HepG2 (cell line): ENCODE data around the gene DCT. TPM values are rescaled to one million over a fixed set of nuclear protein-coding genes. Genes with fewer than 3 reads are reported as not detected.

Experiments
- CEBPB ChIP-seq: IDR thresholded peaks from 2 replicates; pipeline ENCODE4 v1.6.1; 2011; ENCODE audit warnings: low read depth, low read length, improper control_type of control experiment, borderline replicate concordance
- FOXC1 ChIP-seq: sonication (generic); formaldehyde crosslinking; IDR thresholded peaks from 2 replicates; pipeline ENCODE4 v1.8.0; 2022; ENCODE audit warnings: mild to moderate bottlenecking, missing genetic modification reagents, borderline replicate concordance
- GLI4 ChIP-seq: sonication (generic); formaldehyde crosslinking; IDR thresholded peaks from 2 replicates; pipeline ENCODE4 v1.5.1; 2020; ENCODE audit warnings: missing genetic modification reagents, mild to moderate bottlenecking, moderate library complexity, borderline replicate concordance
- NFE2L2 ChIP-seq: fragments of 150-350 bp; IDR thresholded peaks from 2 replicates; pipeline ENCODE4 v1.6.1; 2014; ENCODE audit warnings: low read length
- NONO ChIP-seq, 2 experiments: fragments of 450-650 bp in 1 of 2; sonication (generic) in 1 of 2; formaldehyde crosslinking in 1 of 2; IDR thresholded peaks in 1 of 2; conservative IDR thresholded peaks in 1 of 2; 2 replicates each; pipeline versions ENCODE4 v1.6.1 to v1.8.0; 2017 to 2022; ENCODE audit warnings: mild to moderate bottlenecking in 1 of 2, missing genetic modification reagents in 1 of 2, moderate library complexity in 1 of 2
- NR2F2 ChIP-seq: IDR thresholded peaks from 2 replicates; pipeline ENCODE4 v1.6.1; 2012; ENCODE audit warnings: low read depth, inconsistent platforms, borderline replicate concordance
- ZNF121 ChIP-seq: sonication (generic); formaldehyde crosslinking; IDR thresholded peaks from 2 replicates; pipeline ENCODE4 v1.5.0; 2020; ENCODE audit warnings: mild to moderate bottlenecking, missing genetic modification reagents
- ZNF674 ChIP-seq: sonication (generic); formaldehyde crosslinking; IDR thresholded peaks from 2 replicates; pipeline ENCODE4 v1.5.0; 2020; ENCODE audit warnings: low read depth, mild to moderate bottlenecking, missing genetic modification reagents
- ZNF7 ChIP-seq: IDR thresholded peaks from 2 replicates; pipeline ENCODE4 v1.6.1; 2016; ENCODE audit warnings: missing biosample characterization, missing genetic modification reagents
- ZNF841 ChIP-seq: sonication (generic); formaldehyde crosslinking; IDR thresholded peaks from 2 replicates; pipeline ENCODE4 v1.8.1; 2023; ENCODE audit warnings: missing genetic modification reagents, borderline replicate concordance
- polyA plus RNA-seq, 8 experiments: library from polyadenylated mRNA; depleted of rRNA in 3 of 8; stranded (reverse) in 7 of 8; unstranded in 1 of 8; fragments of >200 nt; fragmentation: Illumina TruSeq in 4 of 8; extraction: Trizol in 4 of 8; gene quantifications; 2 replicates each; pipeline versions ENCODE4 v1.2.1 to v1.2.3, GENCODE V29; 2011 to 2016; ENCODE audit warnings: low read depth in 4 of 8, missing spikeins in 1 of 8, mixed read lengths in 1 of 8; ENCODE audit not compliant: insufficient read depth in 1 of 8
- total RNA-seq, 5 experiments: library from RNA; depleted of rRNA; stranded (reverse); fragments of >200 nt; fragmentation: Illumina TruSeq; extraction: Trizol; gene quantifications; 2 replicates each; pipeline ENCODE4 v1.2.3, GENCODE V29; 2016; ENCODE audit warnings: low read depth in 1 of 5
- TF ChIP-seq, protein P1 (sequence below): sonication (generic); formaldehyde crosslinking; conservative IDR thresholded peaks from 2 replicates; pipeline ENCODE4 v1.8.0; 2022; ENCODE audit warnings: low read depth, missing genetic modification reagents
- TF ChIP-seq, protein P2 (sequence below): IDR thresholded peaks from 2 replicates; pipeline ENCODE4 v1.6.1; 2016; ENCODE audit warnings: control low read depth
- TF ChIP-seq, protein P3 (sequence below): sonication (generic); formaldehyde crosslinking; IDR thresholded peaks from 2 replicates; pipeline ENCODE4 v1.8.1; 2022; ENCODE audit warnings: mild to moderate bottlenecking, missing genetic modification reagents
- TF ChIP-seq, protein P4 (sequence below): IDR thresholded peaks from 2 replicates; pipeline ENCODE4 v1.6.1; 2012; ENCODE audit warnings: low read length, improper control_type of control experiment
- TF ChIP-seq, protein P5 (sequence below): IDR thresholded peaks from 2 replicates; pipeline ENCODE4 v1.6.1; 2018; ENCODE audit warnings: missing genetic modification reagents, mild to moderate bottlenecking, missing compliant biosample characterization
- TF ChIP-seq, protein P6 (sequence below): sonication (generic); formaldehyde crosslinking; IDR thresholded peaks from 2 replicates; pipeline ENCODE4 v1.4.0; 2020; ENCODE audit warnings: missing genetic modification reagents
- TF ChIP-seq, protein P7 (sequence below): sonication (generic); formaldehyde crosslinking; IDR thresholded peaks from 2 replicates; pipeline ENCODE4 v1.8.1; 2023; ENCODE audit warnings: mild to moderate bottlenecking, missing genetic modification reagents

Gene DCT
- total and polyA plus RNA-seq, 2 of the 13 experiments (the other 11 are each of a cell fraction or from before 2014, with no cell fraction given) = not detected

DNA sequence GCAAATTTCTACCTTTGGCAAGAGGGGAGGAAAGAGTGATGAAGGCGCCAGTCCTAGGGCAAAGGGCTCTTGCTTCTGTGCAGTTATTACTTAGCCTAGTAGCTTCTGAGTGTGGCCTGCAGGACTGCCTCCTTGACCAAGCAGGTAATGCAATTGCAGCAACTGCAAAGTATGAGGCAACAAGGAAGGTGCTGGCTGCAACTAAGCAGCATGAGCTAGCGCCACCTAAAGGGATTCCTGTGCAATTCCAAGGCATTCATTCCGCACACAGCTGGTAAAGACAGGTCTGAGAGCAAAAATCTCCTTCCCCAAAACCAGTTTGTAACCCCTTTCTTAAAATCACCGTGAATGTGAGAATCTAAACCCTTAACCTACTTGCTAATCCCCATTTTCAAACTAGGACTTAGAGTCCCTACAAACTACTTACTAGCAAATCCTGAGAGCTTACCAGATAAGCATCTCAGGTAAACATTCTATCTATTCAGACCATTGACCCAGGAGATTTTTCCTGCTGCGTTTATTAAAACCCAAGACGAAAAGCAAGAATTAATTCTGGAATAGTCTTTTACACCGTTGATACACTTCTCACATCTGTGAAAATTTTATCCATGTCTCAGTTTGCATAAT is 62.9 kb downstream of the DCT start (continued):
- TF ChIP-seq, protein P1, sequence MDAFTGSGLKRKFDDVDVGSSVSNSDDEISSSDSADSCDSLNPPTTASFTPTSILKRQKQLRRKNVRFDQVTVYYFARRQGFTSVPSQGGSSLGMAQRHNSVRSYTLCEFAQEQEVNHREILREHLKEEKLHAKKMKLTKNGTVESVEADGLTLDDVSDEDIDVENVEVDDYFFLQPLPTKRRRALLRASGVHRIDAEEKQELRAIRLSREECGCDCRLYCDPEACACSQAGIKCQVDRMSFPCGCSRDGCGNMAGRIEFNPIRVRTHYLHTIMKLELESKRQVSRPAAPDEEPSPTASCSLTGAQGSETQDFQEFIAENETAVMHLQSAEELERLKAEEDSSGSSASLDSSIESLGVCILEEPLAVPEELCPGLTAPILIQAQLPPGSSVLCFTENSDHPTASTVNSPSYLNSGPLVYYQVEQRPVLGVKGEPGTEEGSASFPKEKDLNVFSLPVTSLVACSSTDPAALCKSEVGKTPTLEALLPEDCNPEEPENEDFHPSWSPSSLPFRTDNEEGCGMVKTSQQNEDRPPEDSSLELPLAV (CRISPR knock-in tag) = no peak
- no peak for TF ChIP-seq ZNF841 (CRISPR knock-in tag)
- TF ChIP-seq NR2F2 = no peak
- TF ChIP-seq, protein P2, sequence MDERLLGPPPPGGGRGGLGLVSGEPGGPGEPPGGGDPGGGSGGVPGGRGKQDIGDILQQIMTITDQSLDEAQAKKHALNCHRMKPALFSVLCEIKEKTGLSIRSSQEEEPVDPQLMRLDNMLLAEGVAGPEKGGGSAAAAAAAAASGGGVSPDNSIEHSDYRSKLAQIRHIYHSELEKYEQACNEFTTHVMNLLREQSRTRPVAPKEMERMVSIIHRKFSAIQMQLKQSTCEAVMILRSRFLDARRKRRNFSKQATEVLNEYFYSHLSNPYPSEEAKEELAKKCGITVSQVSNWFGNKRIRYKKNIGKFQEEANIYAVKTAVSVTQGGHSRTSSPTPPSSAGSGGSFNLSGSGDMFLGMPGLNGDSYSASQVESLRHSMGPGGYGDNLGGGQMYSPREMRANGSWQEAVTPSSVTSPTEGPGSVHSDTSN (CRISPR knock-in tag) = no peak
- TF ChIP-seq NFE2L2 = no peak
- TF ChIP-seq, protein P3, sequence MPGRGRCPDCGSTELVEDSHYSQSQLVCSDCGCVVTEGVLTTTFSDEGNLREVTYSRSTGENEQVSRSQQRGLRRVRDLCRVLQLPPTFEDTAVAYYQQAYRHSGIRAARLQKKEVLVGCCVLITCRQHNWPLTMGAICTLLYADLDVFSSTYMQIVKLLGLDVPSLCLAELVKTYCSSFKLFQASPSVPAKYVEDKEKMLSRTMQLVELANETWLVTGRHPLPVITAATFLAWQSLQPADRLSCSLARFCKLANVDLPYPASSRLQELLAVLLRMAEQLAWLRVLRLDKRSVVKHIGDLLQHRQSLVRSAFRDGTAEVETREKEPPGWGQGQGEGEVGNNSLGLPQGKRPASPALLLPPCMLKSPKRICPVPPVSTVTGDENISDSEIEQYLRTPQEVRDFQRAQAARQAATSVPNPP (CRISPR knock-in tag) = no peak
- no peak for TF ChIP-seq ZNF121 (CRISPR knock-in tag)
- peak; percentile 95 for TF ChIP-seq CEBPB
- TF ChIP-seq, protein P4, sequence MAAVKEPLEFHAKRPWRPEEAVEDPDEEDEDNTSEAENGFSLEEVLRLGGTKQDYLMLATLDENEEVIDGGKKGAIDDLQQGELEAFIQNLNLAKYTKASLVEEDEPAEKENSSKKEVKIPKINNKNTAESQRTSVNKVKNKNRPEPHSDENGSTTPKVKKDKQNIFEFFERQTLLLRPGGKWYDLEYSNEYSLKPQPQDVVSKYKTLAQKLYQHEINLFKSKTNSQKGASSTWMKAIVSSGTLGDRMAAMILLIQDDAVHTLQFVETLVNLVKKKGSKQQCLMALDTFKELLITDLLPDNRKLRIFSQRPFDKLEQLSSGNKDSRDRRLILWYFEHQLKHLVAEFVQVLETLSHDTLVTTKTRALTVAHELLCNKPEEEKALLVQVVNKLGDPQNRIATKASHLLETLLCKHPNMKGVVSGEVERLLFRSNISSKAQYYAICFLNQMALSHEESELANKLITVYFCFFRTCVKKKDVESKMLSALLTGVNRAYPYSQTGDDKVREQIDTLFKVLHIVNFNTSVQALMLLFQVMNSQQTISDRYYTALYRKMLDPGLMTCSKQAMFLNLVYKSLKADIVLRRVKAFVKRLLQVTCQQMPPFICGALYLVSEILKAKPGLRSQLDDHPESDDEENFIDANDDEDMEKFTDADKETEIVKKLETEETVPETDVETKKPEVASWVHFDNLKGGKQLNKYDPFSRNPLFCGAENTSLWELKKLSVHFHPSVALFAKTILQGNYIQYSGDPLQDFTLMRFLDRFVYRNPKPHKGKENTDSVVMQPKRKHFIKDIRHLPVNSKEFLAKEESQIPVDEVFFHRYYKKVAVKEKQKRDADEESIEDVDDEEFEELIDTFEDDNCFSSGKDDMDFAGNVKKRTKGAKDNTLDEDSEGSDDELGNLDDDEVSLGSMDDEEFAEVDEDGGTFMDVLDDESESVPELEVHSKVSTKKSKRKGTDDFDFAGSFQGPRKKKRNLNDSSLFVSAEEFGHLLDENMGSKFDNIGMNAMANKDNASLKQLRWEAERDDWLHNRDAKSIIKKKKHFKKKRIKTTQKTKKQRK = no peak
- no peak for TF ChIP-seq ZNF7 (CRISPR knock-in tag)
- TF ChIP-seq, protein P5, sequence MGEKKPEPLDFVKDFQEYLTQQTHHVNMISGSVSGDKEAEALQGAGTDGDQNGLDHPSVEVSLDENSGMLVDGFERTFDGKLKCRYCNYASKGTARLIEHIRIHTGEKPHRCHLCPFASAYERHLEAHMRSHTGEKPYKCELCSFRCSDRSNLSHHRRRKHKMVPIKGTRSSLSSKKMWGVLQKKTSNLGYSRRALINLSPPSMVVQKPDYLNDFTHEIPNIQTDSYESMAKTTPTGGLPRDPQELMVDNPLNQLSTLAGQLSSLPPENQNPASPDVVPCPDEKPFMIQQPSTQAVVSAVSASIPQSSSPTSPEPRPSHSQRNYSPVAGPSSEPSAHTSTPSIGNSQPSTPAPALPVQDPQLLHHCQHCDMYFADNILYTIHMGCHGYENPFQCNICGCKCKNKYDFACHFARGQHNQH (CRISPR knock-in tag) = no peak
- TF ChIP-seq NONO (IDR thresholded peaks at IDR 0.05) = no peak
- TF ChIP-seq NONO (CRISPR knock-in tag; conservative IDR thresholded peaks at IDR 0.05) = 0 out of 2 replicates have a peak, but pooled peaks have one; percentile 22
- TF ChIP-seq, protein P6, sequence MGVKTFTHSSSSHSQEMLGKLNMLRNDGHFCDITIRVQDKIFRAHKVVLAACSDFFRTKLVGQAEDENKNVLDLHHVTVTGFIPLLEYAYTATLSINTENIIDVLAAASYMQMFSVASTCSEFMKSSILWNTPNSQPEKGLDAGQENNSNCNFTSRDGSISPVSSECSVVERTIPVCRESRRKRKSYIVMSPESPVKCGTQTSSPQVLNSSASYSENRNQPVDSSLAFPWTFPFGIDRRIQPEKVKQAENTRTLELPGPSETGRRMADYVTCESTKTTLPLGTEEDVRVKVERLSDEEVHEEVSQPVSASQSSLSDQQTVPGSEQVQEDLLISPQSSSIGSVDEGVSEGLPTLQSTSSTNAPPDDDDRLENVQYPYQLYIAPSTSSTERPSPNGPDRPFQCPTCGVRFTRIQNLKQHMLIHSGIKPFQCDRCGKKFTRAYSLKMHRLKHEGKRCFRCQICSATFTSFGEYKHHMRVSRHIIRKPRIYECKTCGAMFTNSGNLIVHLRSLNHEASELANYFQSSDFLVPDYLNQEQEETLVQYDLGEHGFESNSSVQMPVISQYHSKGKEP (CRISPR knock-in tag) = no peak
- no peak for TF ChIP-seq GLI4 (CRISPR knock-in tag)
- no peak for TF ChIP-seq FOXC1 (CRISPR knock-in tag)
- TF ChIP-seq, protein P7, sequence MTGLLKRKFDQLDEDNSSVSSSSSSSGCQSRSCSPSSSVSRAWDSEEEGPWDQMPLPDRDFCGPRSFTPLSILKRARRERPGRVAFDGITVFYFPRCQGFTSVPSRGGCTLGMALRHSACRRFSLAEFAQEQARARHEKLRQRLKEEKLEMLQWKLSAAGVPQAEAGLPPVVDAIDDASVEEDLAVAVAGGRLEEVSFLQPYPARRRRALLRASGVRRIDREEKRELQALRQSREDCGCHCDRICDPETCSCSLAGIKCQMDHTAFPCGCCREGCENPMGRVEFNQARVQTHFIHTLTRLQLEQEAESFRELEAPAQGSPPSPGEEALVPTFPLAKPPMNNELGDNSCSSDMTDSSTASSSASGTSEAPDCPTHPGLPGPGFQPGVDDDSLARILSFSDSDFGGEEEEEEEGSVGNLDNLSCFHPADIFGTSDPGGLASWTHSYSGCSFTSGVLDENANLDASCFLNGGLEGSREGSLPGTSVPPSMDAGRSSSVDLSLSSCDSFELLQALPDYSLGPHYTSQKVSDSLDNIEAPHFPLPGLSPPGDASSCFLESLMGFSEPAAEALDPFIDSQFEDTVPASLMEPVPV (CRISPR knock-in tag) = no peak
- no peak for TF ChIP-seq ZNF674 (CRISPR knock-in tag)
